A549 (cell line): ENCODE measurements around the gene EXOSC7.

ENCODE experiments used
- CTCF ChIP-seq: fragments of >200 bp; sonication (Bioruptor Twin); formaldehyde crosslinking; IDR thresholded peaks from 3 replicates; pipeline ENCODE4 v1.5.1; 2016
- POLR2A ChIP-seq: IDR thresholded peaks from 2 replicates; pipeline ENCODE4 v1.6.1; 2012; ENCODE audit warnings: mild to moderate bottlenecking, low read length
- REST ChIP-seq: fragments of 200-600 bp; sonication (generic); IDR thresholded peaks from 2 replicates; pipeline ENCODE4 v1.6.1; 2016; ENCODE audit warnings: antibody characterized with exemption, mild to moderate bottlenecking, moderate library complexity
- SMC3 ChIP-seq: fragments of >200 bp; sonication (Bioruptor Twin); formaldehyde crosslinking; IDR thresholded peaks from 3 replicates; pipeline ENCODE4 v1.6.1; 2018; ENCODE audit warnings: inconsistent platforms

- TF ChIP-seq REST (no peak), SMC3 (no peak), CTCF (no peak), POLR2A (no peak)
These were observed 53.6 kb downstream of the EXOSC7 start for GRCh38 chr3:45029661-45030060.
